ENCODE data around the gene NFKBIZ.

NFKBIZ gene

GRCh38 chr3:101865751-101866509 lies 16.6 kb downstream of the NFKBIZ start:
- Histone ChIP-seq H3K4me3 (replicated peaks; ENCODE audit: insufficient read depth, low read length) (no peak overlapping the region), H3K27me3 (ENCODE audit: insufficient read depth, poor library complexity, severe bottlenecking) (no peaks in the 10 kb centered on the region), H3K27ac (replicated peaks) (no peak overlapping the region)
- no peak for DNase-seq (ENCODE audit: low read depth in 1 of 2, low spot score in 1 of 2)
- TF ChIP-seq SPI1 (IDR thresholded peaks at IDR 0.05; ENCODE audit: borderline replicate concordance, low read depth) (no peak), POLR2AphosphoS5 (IDR thresholded peaks at IDR 0.05; ENCODE audit: low read depth) (no peak), REST (IDR thresholded peaks at IDR 0.05; ENCODE audit: insufficient replicate concordance, low read depth) (no peak), GABPA (IDR thresholded peaks at IDR 0.05; ENCODE audit: low read depth) (no peak)

- no peak for TF ChIP-seq REST (IDR thresholded peaks at IDR 0.05; ENCODE audit: insufficient replicate concordance, low read depth)
- no peak for TF ChIP-seq CTCF (IDR thresholded peaks at IDR 0.05; ENCODE audit: insufficient read depth, low read length)
- TF ChIP-seq SPI1 (IDR thresholded peaks at IDR 0.05; ENCODE audit: borderline replicate concordance, low read depth) = no peak
- no peak for TF ChIP-seq POLR2AphosphoS5 (IDR thresholded peaks at IDR 0.05; ENCODE audit: low read depth)
- no peak for TF ChIP-seq GABPA (IDR thresholded peaks at IDR 0.05; ENCODE audit: low read depth)
- no peak for DNase-seq (ENCODE audit: low read depth in 1 of 2, low spot score in 1 of 2)
- Histone ChIP-seq H3K27me3 (ENCODE audit: insufficient read depth, poor library complexity, severe bottlenecking) (no peaks in the 10 kb centered on the region), H3K27ac (replicated peaks) (no peak overlapping the region), H3K4me3 (replicated peaks; ENCODE audit: insufficient read depth, low read length) (no peak overlapping the region)
These were observed 18.2 kb downstream of the NFKBIZ start for GRCh38 chr3:101867511-101867910.

GRCh38 chr3:101867996-101868395 lies 18.7 kb downstream of the NFKBIZ start:
- no peak for DNase-seq (ENCODE audit: low read depth in 1 of 2, low spot score in 1 of 2)
- Histone ChIP-seq H3K4me3 (replicated peaks; ENCODE audit: insufficient read depth, low read length) (no peak overlapping the region), H3K27ac (replicated peaks) (no peak overlapping the region), H3K27me3 (ENCODE audit: insufficient read depth, poor library complexity, severe bottlenecking) (no peaks in the 10 kb centered on the region)
- no peak for TF ChIP-seq REST (IDR thresholded peaks at IDR 0.05; ENCODE audit: insufficient replicate concordance, low read depth)
- TF ChIP-seq GABPA (IDR thresholded peaks at IDR 0.05; ENCODE audit: low read depth) = no peak
- no peak for TF ChIP-seq SPI1 (IDR thresholded peaks at IDR 0.05; ENCODE audit: borderline replicate concordance, low read depth)
- TF ChIP-seq POLR2AphosphoS5 (IDR thresholded peaks at IDR 0.05; ENCODE audit: low read depth) = no peak
- no peak for TF ChIP-seq CTCF (IDR thresholded peaks at IDR 0.05; ENCODE audit: insufficient read depth, low read length)
